OCI-LY1 (cell line): ENCODE results near the gene CD74.

Experiments used
- EZH2 ChIP-seq: fragments of 200-600 bp; sonication (generic), shearing (Covaris generic); IDR thresholded peaks from 2 replicates; pipeline ENCODE4 v1.8.0; 2017; ENCODE audit warnings: borderline replicate concordance, mixed run types, mild to moderate bottlenecking, antibody characterized with exemption, low read length, moderate library complexity, mixed read lengths
- TF ChIP-seq, protein P1 (sequence below): fragments of 200-600 bp; sonication (generic), shearing (Covaris generic); IDR thresholded peaks from 2 replicates; pipeline ENCODE4 v1.5.1; 2017; ENCODE audit warnings: mild to moderate bottlenecking, antibody characterized with exemption, low read length, moderate library complexity, mixed read lengths

DNA sequence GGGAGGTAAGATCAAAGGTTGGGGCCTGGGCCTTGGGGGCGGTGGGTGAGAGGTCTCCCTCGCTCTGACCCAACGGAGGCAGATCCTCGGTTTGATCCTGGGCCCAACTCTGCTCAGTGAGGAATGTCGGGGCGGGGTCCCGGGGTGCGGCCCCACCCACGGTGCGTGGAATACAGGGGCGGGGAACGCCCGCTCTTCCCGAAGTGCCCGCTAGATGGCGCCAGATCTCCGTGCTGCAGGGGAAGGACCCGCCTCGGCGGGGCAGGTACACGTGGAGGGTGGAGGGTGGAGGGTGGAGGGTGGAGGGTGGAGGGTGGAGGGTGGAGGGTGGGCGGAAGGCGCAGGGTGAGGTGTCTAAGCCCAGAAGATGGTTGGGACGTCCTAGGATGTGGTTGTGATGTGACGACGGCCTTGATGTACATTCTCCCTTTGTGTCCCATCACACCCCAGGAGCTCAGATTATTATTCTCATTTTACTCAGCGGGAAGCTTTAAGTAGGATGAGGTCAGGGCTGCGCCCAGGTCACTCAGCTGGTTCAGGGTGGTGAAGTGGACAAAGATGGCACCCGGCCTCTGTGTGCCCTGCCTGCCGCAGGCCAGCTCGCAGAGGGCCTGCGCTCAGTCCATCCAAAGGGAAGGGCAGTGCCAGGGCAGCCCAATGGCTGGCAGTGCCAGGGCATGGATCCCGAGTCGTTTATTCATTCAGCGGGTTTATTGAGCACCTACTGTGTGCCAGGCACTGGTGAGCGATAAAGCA, 46.3 kb upstream of the CD74 start:
- TF ChIP-seq, protein P1, sequence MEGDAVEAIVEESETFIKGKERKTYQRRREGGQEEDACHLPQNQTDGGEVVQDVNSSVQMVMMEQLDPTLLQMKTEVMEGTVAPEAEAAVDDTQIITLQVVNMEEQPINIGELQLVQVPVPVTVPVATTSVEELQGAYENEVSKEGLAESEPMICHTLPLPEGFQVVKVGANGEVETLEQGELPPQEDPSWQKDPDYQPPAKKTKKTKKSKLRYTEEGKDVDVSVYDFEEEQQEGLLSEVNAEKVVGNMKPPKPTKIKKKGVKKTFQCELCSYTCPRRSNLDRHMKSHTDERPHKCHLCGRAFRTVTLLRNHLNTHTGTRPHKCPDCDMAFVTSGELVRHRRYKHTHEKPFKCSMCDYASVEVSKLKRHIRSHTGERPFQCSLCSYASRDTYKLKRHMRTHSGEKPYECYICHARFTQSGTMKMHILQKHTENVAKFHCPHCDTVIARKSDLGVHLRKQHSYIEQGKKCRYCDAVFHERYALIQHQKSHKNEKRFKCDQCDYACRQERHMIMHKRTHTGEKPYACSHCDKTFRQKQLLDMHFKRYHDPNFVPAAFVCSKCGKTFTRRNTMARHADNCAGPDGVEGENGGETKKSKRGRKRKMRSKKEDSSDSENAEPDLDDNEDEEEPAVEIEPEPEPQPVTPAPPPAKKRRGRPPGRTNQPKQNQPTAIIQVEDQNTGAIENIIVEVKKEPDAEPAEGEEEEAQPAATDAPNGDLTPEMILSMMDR: peak; percentile 69
- TF ChIP-seq EZH2: no peak
